Ascending aorta (tissue), 1 donor: ENCODE data around the gene IFT81. TPM values are rescaled to one million over a fixed set of nuclear protein-coding genes. Genes with fewer than 3 reads are reported as not detected.

Experiments used
- total RNA-seq: library from RNA; depleted of rRNA; stranded (reverse); fragments of >200 nt; gene quantifications from one replicate; pipeline ENCODE4 v1.1.0, GENCODE V29; 2016

Gene IFT81
- total RNA-seq, 1 donor from 2014 or later: 12.0 TPM

Other genes with a start within 250 kb of the IFT81 start
- 105 TPM for gene GLTP, start 243.8 kb upstream of the IFT81 start, total RNA-seq
- gene TCHP, start 224.1 kb upstream of the IFT81 start, total RNA-seq: 4.2 TPM
- gene GIT2, start 128.0 kb upstream of the IFT81 start, total RNA-seq: 44.9 TPM
- 199 TPM for gene ANKRD13A, start 124.9 kb upstream of the IFT81 start, total RNA-seq
- 0.96 TPM for gene C12orf76, start 75.8 kb upstream of the IFT81 start, total RNA-seq
- 185 TPM for gene ATP2A2, start 156.9 kb downstream of the IFT81 start, total RNA-seq